Mucosa of stomach (tissue), 1 donor: ENCODE data around the gene TLK1.
"Not testable (repeated sequence)": the region's sequence is repeated elsewhere in the genome, so short reads cannot be mapped to it uniquely, and the experiment has no call there.

ENCODE experiments used
- H3K27me3 ChIP-seq: one replicate; pipeline ENCODE4 v1.7.0; 2013; ENCODE audit warnings: mild to moderate bottlenecking, low read length; ENCODE audit not compliant: control insufficient read depth, insufficient read depth
- H3K36me3 ChIP-seq: one replicate; pipeline ENCODE4 v1.7.0; 2013; ENCODE audit warnings: low read length; ENCODE audit not compliant: control insufficient read depth, insufficient read depth
- H3K4me1 ChIP-seq: one replicate; pipeline ENCODE4 v1.7.0; 2013; ENCODE audit warnings: mild to moderate bottlenecking, low read length; ENCODE audit not compliant: control insufficient read depth, insufficient read depth
- H3K4me3 ChIP-seq: one replicate; pipeline ENCODE4 v1.7.0; 2013; ENCODE audit warnings: low read length
- H3K9ac ChIP-seq: one replicate; pipeline ENCODE4 v1.7.0; 2013; ENCODE audit warnings: mild to moderate bottlenecking, low read length, moderate library complexity
- H3K9me3 ChIP-seq: one replicate; pipeline ENCODE4 v1.7.0; 2013; ENCODE audit warnings: mild to moderate bottlenecking, low read length, moderate library complexity; ENCODE audit not compliant: control insufficient read depth
- donor health status: Pancreatic carcinoma.

TLK1 gene

GRCh38 chr2:171088057-171088834, 72.4 kb downstream of the TLK1 start:
- no peak overlapping the region for H3K4me3 ChIP-seq
- peaks cover 13% of the 10 kb centered on the region for H3K4me1 ChIP-seq
- H3K36me3 ChIP-seq, result no peaks in the 10 kb centered on the region

GRCh38 chr2:171087547-171087946, 73.1 kb downstream of the TLK1 start:
- Histone ChIP-seq H3K27me3 (no peaks in the 10 kb centered on the region), H3K9ac (no peak overlapping the region), H3K4me1 (peaks cover 13% of the 10 kb centered on the region), H3K9me3 (no peaks in the 10 kb centered on the region), H3K36me3 (no peaks in the 10 kb centered on the region), H3K4me3 (no peak overlapping the region)

More at GRCh38 chr2:171088057-171088834, 72.4 kb downstream of the TLK1 start:
- Histone ChIP-seq H3K9ac (no peak overlapping the region), H3K9me3 (no peaks in the 10 kb centered on the region), H3K27me3 (no peaks in the 10 kb centered on the region)

- Histone ChIP-seq H3K9me3 (no peaks in the 10 kb centered on the region), H3K27me3 (no peaks in the 10 kb centered on the region), H3K4me1 (peaks cover 13% of the 10 kb centered on the region), H3K4me3 (no peak overlapping the region), H3K36me3 (no peaks in the 10 kb centered on the region), H3K9ac (no peak overlapping the region)
Observed at GRCh38 chr2:171086352-171087290, 74.1 kb downstream of the TLK1 start.

- H3K9me3 ChIP-seq, result no peaks in the 10 kb centered on the region
- H3K9ac ChIP-seq, result no peak overlapping the region
- no peak overlapping the region for H3K4me3 ChIP-seq
- H3K27me3 ChIP-seq, result no peaks in the 10 kb centered on the region
- H3K36me3 ChIP-seq, result no peaks in the 10 kb centered on the region
- peaks cover 13% of the 10 kb centered on the region for H3K4me1 ChIP-seq
Observed at GRCh38 chr2:171084128-171084527, 76.6 kb downstream of the TLK1 start.

GRCh38 chr2:171083451-171083850, 77.2 kb downstream of the TLK1 start:
- Histone ChIP-seq H3K9me3 (no peaks in the 10 kb centered on the region), H3K4me3 (no peak overlapping the region), H3K9ac (no peak overlapping the region), H3K4me1 (peaks cover 13% of the 10 kb centered on the region), H3K36me3 (no peaks in the 10 kb centered on the region), H3K27me3 (no peaks in the 10 kb centered on the region)

- Histone ChIP-seq H3K4me3 (no peak overlapping the region), H3K36me3 (no peaks in the 10 kb centered on the region), H3K4me1 (peaks cover 13% of the 10 kb centered on the region), H3K9me3 (no peaks in the 10 kb centered on the region), H3K27me3 (no peaks in the 10 kb centered on the region), H3K9ac (no peak overlapping the region)
Observed at GRCh38 chr2:171081649-171082111, 79.0 kb downstream of the TLK1 start.

- H3K9me3 ChIP-seq, result no peaks in the 10 kb centered on the region
- peaks cover 13% of the 10 kb centered on the region for H3K4me1 ChIP-seq
- no peak overlapping the region for H3K9ac ChIP-seq
- H3K4me3 ChIP-seq, result no peak overlapping the region
- no peaks in the 10 kb centered on the region for H3K27me3 ChIP-seq
- no peaks in the 10 kb centered on the region for H3K36me3 ChIP-seq
Observed at GRCh38 chr2:171080607-171081006, 80.1 kb downstream of the TLK1 start.

GRCh38 chr2:171076422-171076821, 84.3 kb downstream of the TLK1 start:
- H3K36me3 ChIP-seq, H3K9me3 ChIP-seq, H3K27me3 ChIP-seq, H3K4me3 ChIP-seq, H3K4me1 ChIP-seq, H3K9ac ChIP-seq: not testable (repeated sequence)

- Histone ChIP-seq H3K27me3 (no peaks in the 10 kb centered on the region), H3K4me3 (no peak overlapping the region), H3K9me3 (no peaks in the 10 kb centered on the region), H3K36me3 (peaks cover 3% of the 10 kb centered on the region), H3K4me1 (no peaks in the 10 kb centered on the region), H3K9ac (no peak overlapping the region)
Observed at GRCh38 chr2:171072164-171072563, 88.5 kb downstream of the TLK1 start.

GRCh38 chr2:171069286-171069956, 91.3 kb downstream of the TLK1 start:
- H3K9me3 ChIP-seq, result no peaks in the 10 kb centered on the region
- H3K27me3 ChIP-seq, result no peaks in the 10 kb centered on the region
- peaks cover 3% of the 10 kb centered on the region for H3K36me3 ChIP-seq
- H3K9ac ChIP-seq, result no peak overlapping the region
- H3K4me1 ChIP-seq, result no peaks in the 10 kb centered on the region
- no peak overlapping the region for H3K4me3 ChIP-seq

- no peak overlapping the region for H3K9ac ChIP-seq
- no peak overlapping the region for H3K4me3 ChIP-seq
- no peaks in the 10 kb centered on the region for H3K4me1 ChIP-seq
- no peaks in the 10 kb centered on the region for H3K27me3 ChIP-seq
- H3K9me3 ChIP-seq, result no peaks in the 10 kb centered on the region
- no peaks in the 10 kb centered on the region for H3K36me3 ChIP-seq
Observed at GRCh38 chr2:171066110-171066509, 94.6 kb downstream of the TLK1 start.

- no peaks in the 10 kb centered on the region for H3K27me3 ChIP-seq
- no peaks in the 10 kb centered on the region for H3K9me3 ChIP-seq
- no peak overlapping the region for H3K4me3 ChIP-seq
- H3K4me1 ChIP-seq, result no peaks in the 10 kb centered on the region
- H3K9ac ChIP-seq, result no peak overlapping the region
- H3K36me3 ChIP-seq, result no peaks in the 10 kb centered on the region
Observed at GRCh38 chr2:171057575-171057974, 103.1 kb downstream of the TLK1 start.
